ENCODE measurements around the gene CCNO.

DNA sequence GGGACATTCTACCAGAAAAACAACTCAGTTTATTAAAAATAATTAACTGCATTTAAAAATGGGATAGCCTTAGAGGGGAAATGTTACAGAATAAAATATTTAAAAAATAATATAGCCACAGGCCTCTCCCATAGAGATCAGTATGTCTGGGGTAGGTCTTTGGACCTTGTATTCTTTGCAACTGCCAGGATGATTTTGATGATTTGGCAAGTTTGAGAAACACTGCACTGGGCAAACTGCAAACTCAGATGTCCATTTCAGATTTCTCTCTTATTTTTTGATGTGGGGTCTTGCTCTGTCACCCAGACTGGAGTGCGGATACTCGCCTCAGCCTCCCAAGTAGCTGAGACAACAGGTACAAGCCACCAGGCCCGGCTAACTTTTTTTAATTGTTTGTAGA is 24.9 kb upstream of the CCNO start:
- TF ChIP-seq POLR2A (IDR thresholded peaks at IDR 0.05): no peak
- TF ChIP-seq, protein P1, sequence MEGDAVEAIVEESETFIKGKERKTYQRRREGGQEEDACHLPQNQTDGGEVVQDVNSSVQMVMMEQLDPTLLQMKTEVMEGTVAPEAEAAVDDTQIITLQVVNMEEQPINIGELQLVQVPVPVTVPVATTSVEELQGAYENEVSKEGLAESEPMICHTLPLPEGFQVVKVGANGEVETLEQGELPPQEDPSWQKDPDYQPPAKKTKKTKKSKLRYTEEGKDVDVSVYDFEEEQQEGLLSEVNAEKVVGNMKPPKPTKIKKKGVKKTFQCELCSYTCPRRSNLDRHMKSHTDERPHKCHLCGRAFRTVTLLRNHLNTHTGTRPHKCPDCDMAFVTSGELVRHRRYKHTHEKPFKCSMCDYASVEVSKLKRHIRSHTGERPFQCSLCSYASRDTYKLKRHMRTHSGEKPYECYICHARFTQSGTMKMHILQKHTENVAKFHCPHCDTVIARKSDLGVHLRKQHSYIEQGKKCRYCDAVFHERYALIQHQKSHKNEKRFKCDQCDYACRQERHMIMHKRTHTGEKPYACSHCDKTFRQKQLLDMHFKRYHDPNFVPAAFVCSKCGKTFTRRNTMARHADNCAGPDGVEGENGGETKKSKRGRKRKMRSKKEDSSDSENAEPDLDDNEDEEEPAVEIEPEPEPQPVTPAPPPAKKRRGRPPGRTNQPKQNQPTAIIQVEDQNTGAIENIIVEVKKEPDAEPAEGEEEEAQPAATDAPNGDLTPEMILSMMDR (IDR thresholded peaks at IDR 0.05): no peak
